WTC11 (cell line): ENCODE data around the gene SPG11.

Source experiments
- SP1 ChIP-seq: sonication (generic); formaldehyde crosslinking; conservative IDR thresholded peaks from 2 replicates; pipeline ENCODE4 v1.8.1; 2022; ENCODE audit warnings: missing genetic modification reagents
- ZNF121 ChIP-seq: sonication (generic); formaldehyde crosslinking; IDR thresholded peaks from 2 replicates; pipeline ENCODE4 v1.8.0; 2023; ENCODE audit warnings: missing genetic modification reagents
- ZNF232 ChIP-seq: sonication (generic); formaldehyde crosslinking; IDR thresholded peaks from 2 replicates; pipeline ENCODE4 v1.8.0; 2022; ENCODE audit warnings: mild to moderate bottlenecking, missing genetic modification reagents
- TF ChIP-seq, protein P1 (sequence below): fragments of 200-600 bp; IDR thresholded peaks from 2 replicates; pipeline ENCODE4 v1.8.0; 2022; ENCODE audit warnings: antibody characterized with exemption
- TF ChIP-seq, protein P2 (sequence below): sonication (generic); formaldehyde crosslinking; IDR thresholded peaks from 2 replicates; pipeline ENCODE4 v1.8.0; 2022; ENCODE audit warnings: mild to moderate bottlenecking, missing genetic modification reagents
- TF ChIP-seq, protein P3 (sequence below): sonication (generic); formaldehyde crosslinking; IDR thresholded peaks from 2 replicates; pipeline ENCODE4 v1.8.0; 2022; ENCODE audit warnings: mild to moderate bottlenecking, missing genetic modification reagents
- TF ChIP-seq, protein P4 (sequence below): sonication (generic); formaldehyde crosslinking; IDR thresholded peaks from 2 replicates; pipeline ENCODE4 v1.8.1; 2023; ENCODE audit warnings: mild to moderate bottlenecking, missing genetic modification reagents, moderate library complexity

DNA sequence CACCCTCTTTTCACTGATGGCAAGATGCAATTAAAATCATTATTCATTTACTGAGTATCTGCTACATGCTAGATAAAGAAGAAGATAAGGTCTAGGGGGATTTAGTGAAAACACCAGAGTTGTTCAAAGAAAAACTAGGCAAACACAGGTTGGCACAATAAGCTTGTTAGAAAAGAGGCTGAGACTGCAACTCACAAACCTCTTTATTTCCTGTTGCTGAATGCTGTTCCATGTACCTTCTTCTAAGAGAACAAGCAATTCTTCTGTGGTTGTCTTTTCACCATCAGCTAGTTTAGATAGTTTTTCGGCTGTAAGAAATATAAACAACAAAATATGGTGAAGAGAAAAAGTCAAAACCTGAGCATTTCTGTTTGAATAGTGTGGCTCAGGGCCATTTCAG is 65.4 kb downstream of the SPG11 start:
- TF ChIP-seq, protein P1, sequence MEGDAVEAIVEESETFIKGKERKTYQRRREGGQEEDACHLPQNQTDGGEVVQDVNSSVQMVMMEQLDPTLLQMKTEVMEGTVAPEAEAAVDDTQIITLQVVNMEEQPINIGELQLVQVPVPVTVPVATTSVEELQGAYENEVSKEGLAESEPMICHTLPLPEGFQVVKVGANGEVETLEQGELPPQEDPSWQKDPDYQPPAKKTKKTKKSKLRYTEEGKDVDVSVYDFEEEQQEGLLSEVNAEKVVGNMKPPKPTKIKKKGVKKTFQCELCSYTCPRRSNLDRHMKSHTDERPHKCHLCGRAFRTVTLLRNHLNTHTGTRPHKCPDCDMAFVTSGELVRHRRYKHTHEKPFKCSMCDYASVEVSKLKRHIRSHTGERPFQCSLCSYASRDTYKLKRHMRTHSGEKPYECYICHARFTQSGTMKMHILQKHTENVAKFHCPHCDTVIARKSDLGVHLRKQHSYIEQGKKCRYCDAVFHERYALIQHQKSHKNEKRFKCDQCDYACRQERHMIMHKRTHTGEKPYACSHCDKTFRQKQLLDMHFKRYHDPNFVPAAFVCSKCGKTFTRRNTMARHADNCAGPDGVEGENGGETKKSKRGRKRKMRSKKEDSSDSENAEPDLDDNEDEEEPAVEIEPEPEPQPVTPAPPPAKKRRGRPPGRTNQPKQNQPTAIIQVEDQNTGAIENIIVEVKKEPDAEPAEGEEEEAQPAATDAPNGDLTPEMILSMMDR = no peak
- TF ChIP-seq, protein P2, sequence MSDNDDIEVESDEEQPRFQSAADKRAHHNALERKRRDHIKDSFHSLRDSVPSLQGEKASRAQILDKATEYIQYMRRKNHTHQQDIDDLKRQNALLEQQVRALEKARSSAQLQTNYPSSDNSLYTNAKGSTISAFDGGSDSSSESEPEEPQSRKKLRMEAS (CRISPR knock-in tag) = no peak
- TF ChIP-seq, protein P3, sequence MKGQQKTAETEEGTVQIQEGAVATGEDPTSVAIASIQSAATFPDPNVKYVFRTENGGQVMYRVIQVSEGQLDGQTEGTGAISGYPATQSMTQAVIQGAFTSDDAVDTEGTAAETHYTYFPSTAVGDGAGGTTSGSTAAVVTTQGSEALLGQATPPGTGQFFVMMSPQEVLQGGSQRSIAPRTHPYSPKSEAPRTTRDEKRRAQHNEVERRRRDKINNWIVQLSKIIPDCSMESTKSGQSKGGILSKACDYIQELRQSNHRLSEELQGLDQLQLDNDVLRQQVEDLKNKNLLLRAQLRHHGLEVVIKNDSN (CRISPR knock-in tag) = no peak
- TF ChIP-seq ZNF232 (CRISPR knock-in tag) = no peak
- TF ChIP-seq, protein P4, sequence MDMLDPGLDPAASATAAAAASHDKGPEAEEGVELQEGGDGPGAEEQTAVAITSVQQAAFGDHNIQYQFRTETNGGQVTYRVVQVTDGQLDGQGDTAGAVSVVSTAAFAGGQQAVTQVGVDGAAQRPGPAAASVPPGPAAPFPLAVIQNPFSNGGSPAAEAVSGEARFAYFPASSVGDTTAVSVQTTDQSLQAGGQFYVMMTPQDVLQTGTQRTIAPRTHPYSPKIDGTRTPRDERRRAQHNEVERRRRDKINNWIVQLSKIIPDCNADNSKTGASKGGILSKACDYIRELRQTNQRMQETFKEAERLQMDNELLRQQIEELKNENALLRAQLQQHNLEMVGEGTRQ (CRISPR knock-in tag) = no peak
- TF ChIP-seq SP1 (CRISPR knock-in tag) = no peak
- TF ChIP-seq ZNF121 (CRISPR knock-in tag) = no peak
